Thyroid gland (tissue), 4 donors: Measurements from ENCODE around the gene SMARCD1.

Experiments used
- POLR2A ChIP-seq, 2 donors: fragments of 450-650 bp; IDR thresholded peaks; one replicate each; pipeline ENCODE4 v1.6.1; 2017; ENCODE audit warnings: antibody characterized with exemption in 2 of 2, mild to moderate bottlenecking in 2 of 2, moderate library complexity in 1 of 2
- TF ChIP-seq, protein P1 (sequence below), 6 experiments: fragments of 200-600 bp in 3 of 6; fragments of 450-650 bp in 3 of 6; sonication (generic) in 3 of 6; IDR thresholded peaks; one replicate each; pipeline ENCODE4 v1.5.1; 2016 to 2019; ENCODE audit warnings: antibody characterized with exemption in 6 of 6, mild to moderate bottlenecking in 2 of 6, inconsistent platforms in 1 of 6, moderate library complexity in 1 of 6

- TF ChIP-seq, protein P1, sequence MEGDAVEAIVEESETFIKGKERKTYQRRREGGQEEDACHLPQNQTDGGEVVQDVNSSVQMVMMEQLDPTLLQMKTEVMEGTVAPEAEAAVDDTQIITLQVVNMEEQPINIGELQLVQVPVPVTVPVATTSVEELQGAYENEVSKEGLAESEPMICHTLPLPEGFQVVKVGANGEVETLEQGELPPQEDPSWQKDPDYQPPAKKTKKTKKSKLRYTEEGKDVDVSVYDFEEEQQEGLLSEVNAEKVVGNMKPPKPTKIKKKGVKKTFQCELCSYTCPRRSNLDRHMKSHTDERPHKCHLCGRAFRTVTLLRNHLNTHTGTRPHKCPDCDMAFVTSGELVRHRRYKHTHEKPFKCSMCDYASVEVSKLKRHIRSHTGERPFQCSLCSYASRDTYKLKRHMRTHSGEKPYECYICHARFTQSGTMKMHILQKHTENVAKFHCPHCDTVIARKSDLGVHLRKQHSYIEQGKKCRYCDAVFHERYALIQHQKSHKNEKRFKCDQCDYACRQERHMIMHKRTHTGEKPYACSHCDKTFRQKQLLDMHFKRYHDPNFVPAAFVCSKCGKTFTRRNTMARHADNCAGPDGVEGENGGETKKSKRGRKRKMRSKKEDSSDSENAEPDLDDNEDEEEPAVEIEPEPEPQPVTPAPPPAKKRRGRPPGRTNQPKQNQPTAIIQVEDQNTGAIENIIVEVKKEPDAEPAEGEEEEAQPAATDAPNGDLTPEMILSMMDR (IDR thresholded peaks at IDR 0.05) = no peak
- TF ChIP-seq POLR2A (IDR thresholded peaks at IDR 0.05) = no peak
Observed at GRCh38 chr12:50066402-50066801, 18.7 kb upstream of the SMARCD1 start.
